ENCODE data around the gene BACH2.

DNA sequence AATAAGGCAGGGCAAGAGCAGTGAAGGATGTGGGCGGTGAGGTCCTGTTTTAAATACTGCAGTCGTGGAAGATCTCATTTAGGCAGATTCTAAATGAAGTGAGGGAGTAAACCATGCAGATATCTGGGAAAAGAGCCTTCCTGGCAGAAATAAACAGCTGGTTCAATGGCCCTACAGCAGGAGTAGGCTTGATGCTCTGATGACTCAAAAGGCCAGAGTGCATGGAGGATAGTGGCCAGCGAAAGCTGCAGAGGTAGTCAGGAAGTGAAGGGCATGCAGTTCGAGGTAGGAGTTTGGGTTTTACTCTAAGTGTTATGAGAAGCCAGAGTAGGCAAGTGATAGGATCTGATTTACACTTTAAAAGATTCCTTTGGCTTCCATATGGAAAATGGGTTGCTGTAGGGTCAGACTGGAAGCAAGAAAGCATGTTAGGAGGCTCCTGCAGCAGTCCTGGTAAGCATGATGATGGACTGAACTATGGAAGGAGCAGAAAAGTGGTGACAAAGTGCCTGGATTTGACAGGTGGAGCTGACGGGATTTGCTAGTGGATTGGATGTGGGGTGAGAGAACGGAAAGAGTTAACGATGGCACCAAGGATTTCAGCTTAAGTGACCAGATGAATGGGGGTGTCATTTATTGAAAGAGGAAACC, 252.3 kb downstream of the BACH2 start:
- TF ChIP-seq, protein P1, sequence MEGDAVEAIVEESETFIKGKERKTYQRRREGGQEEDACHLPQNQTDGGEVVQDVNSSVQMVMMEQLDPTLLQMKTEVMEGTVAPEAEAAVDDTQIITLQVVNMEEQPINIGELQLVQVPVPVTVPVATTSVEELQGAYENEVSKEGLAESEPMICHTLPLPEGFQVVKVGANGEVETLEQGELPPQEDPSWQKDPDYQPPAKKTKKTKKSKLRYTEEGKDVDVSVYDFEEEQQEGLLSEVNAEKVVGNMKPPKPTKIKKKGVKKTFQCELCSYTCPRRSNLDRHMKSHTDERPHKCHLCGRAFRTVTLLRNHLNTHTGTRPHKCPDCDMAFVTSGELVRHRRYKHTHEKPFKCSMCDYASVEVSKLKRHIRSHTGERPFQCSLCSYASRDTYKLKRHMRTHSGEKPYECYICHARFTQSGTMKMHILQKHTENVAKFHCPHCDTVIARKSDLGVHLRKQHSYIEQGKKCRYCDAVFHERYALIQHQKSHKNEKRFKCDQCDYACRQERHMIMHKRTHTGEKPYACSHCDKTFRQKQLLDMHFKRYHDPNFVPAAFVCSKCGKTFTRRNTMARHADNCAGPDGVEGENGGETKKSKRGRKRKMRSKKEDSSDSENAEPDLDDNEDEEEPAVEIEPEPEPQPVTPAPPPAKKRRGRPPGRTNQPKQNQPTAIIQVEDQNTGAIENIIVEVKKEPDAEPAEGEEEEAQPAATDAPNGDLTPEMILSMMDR (IDR thresholded peaks at IDR 0.05; ENCODE audit: insufficient read depth, low read length, poor library complexity, severe bottlenecking) = no peak
- TF ChIP-seq EZH2phosphoT487 (conservative IDR thresholded peaks at IDR 0.05; ENCODE audit: low read length) = no peak
